Fibroblast of lung (primary cell): ENCODE data around the gene IL4I1. TPM values are rescaled to one million over a fixed set of nuclear protein-coding genes. Genes with fewer than 3 reads are reported as not detected.

Experiments
- DNase-seq, 2 donors: peaks; one replicate each; pipeline versions ENCODE4 v3.0.0 to v3.0.0-alpha.2; 2010; ENCODE audit warnings: low read depth in 2 of 2
- H2AFZ ChIP-seq: 2 replicates; pipeline ENCODE4 v1.5.1; 2012; ENCODE audit warnings: low read length, control low read depth, inconsistent platforms
- H3K27ac ChIP-seq: 2 replicates; pipeline ENCODE4 v1.5.1; 2011; ENCODE audit warnings: low read length, control low read depth; ENCODE audit not compliant: insufficient read depth
- H3K27me3 ChIP-seq: 2 replicates; pipeline ENCODE4 v1.5.1; 2011; ENCODE audit warnings: mild to moderate bottlenecking, low read length; ENCODE audit not compliant: control insufficient read depth, insufficient read depth
- H3K36me3 ChIP-seq: 2 replicates; pipeline ENCODE4 v1.5.1; 2011; ENCODE audit warnings: low read length; ENCODE audit not compliant: control insufficient read depth, insufficient read depth
- H3K4me1 ChIP-seq: 2 replicates; pipeline ENCODE4 v1.5.1; 2011; ENCODE audit warnings: low read length; ENCODE audit not compliant: control insufficient read depth, insufficient read depth; ENCODE audit errors: extremely low read depth
- H3K4me2 ChIP-seq: 2 replicates; pipeline ENCODE4 v1.5.1; 2011; ENCODE audit warnings: low read length, control low read depth; ENCODE audit not compliant: insufficient read depth; ENCODE audit errors: extremely low read depth
- H3K4me3 ChIP-seq, 4 experiments: fragments of 200-600 bp in 1 of 4; sonication (generic) in 1 of 4; replicated peaks in 1 of 4; 2 replicates each; pipeline ENCODE4 v1.5.1; 2011 to 2016; ENCODE audit warnings: low read length in 4 of 4, low read depth in 3 of 4, mild to moderate bottlenecking in 3 of 4, control low read depth in 2 of 4, inconsistent platforms in 1 of 4, mixed read lengths in 1 of 4; ENCODE audit not compliant: insufficient read depth in 1 of 4; ENCODE audit errors: control extremely low read depth in 1 of 4
- H3K79me2 ChIP-seq: 2 replicates; pipeline ENCODE4 v1.5.1; 2012; ENCODE audit warnings: mild to moderate bottlenecking, low read length, inconsistent platforms; ENCODE audit not compliant: control insufficient read depth, insufficient read depth
- H3K9ac ChIP-seq: 2 replicates; pipeline ENCODE4 v1.5.1; 2011; ENCODE audit warnings: mild to moderate bottlenecking, low read length, control low read depth; ENCODE audit not compliant: insufficient read depth
- H3K9me3 ChIP-seq: 2 replicates; pipeline ENCODE4 v1.5.1; 2012; ENCODE audit warnings: low read depth, low read length; ENCODE audit not compliant: control insufficient read depth, insufficient read depth
- H4K20me1 ChIP-seq: 2 replicates; pipeline ENCODE4 v1.5.1; 2011; ENCODE audit warnings: low read length; ENCODE audit not compliant: control insufficient read depth, insufficient read depth; ENCODE audit errors: extremely low read depth
- CTCF ChIP-seq, 2 donors: IDR thresholded peaks in 1 of 2; conservative IDR thresholded peaks in 1 of 2; 1 replicate in 1 of 2; 2 replicates in 1 of 2; pipeline ENCODE4 v1.5.1; 2011 to 2012; ENCODE audit warnings: low read length in 2 of 2, control low read depth in 1 of 2, inconsistent platforms in 1 of 2, low read depth in 1 of 2, mild to moderate bottlenecking in 1 of 2
- EZH2 ChIP-seq: IDR thresholded peaks from 2 replicates; pipeline ENCODE4 v1.5.1; 2012; ENCODE audit warnings: low read length, control low read depth, mild to moderate bottlenecking; ENCODE audit errors: missing control alignments
- polyA plus RNA-seq, 2 donors: library from polyadenylated mRNA; depleted of rRNA in 1 of 2; stranded (reverse) in 1 of 2; unstranded in 1 of 2; fragments of >200 nt; gene quantifications; 2 replicates each; pipeline ENCODE4 v1.2.1, GENCODE V29; 2011 to 2012; ENCODE audit warnings: missing spikeins in 1 of 2
- total RNA-seq: library from RNA; depleted of rRNA; stranded (reverse); fragments of >200 nt; gene quantifications from 2 replicates; pipeline ENCODE4 v1.2.1, GENCODE V29; 2014

IL4I1 gene
- total and polyA plus RNA-seq, 2 donors (not counting 1 experiment from before 2014, with no cell fraction given), result 0.09 to 1.2 TPM

- Histone ChIP-seq H4K20me1 (no peaks in the 10 kb centered on the region), H3K36me3 (peaks cover 25% of the 10 kb centered on the region), H3K27me3 (no peaks in the 10 kb centered on the region), H2AFZ (no peak overlapping the region), H3K9ac (no peak overlapping the region), H3K4me1 (no peaks in the 10 kb centered on the region), H3K79me2 (peaks cover 4% of the 10 kb centered on the region), H3K9me3 (no peaks in the 10 kb centered on the region), H3K4me3 (no peak overlapping the region), H3K4me2 (no peak overlapping the region), H3K27ac (no peak overlapping the region)
- no peak for DNase-seq
- TF ChIP-seq CTCF (conservative IDR thresholded peaks at IDR 0.05 in 1 of 2, IDR thresholded peaks at IDR 0.05 in 1 of 2; ENCODE audit: low read depth in 1 of 2, low read length in 2 of 2) (no peak), EZH2 (no peak)
These were observed 12.1 kb upstream of the IL4I1 start for GRCh38 chr19:49908480-49909420.

GRCh38 chr19:49907745-49908446 is 11.2 kb upstream of the IL4I1 start:
- Histone ChIP-seq H3K4me3 (no peak overlapping the region), H3K27me3 (no peaks in the 10 kb centered on the region), H2AFZ (no peak overlapping the region), H3K79me2 (peaks cover 2% of the 10 kb centered on the region), H4K20me1 (no peaks in the 10 kb centered on the region), H3K4me2 (no peak overlapping the region), H3K27ac (no peak overlapping the region), H3K4me1 (no peaks in the 10 kb centered on the region), H3K9me3 (no peaks in the 10 kb centered on the region), H3K36me3 (peaks cover 21% of the 10 kb centered on the region), H3K9ac (no peak overlapping the region)
- no peak for DNase-seq
- TF ChIP-seq EZH2, result no peak
- no peak for TF ChIP-seq CTCF (conservative IDR thresholded peaks at IDR 0.05 in 1 of 2, IDR thresholded peaks at IDR 0.05 in 1 of 2; ENCODE audit: low read depth in 1 of 2, low read length in 2 of 2)

- Histone ChIP-seq H3K36me3 (peaks cover 20% of the 10 kb centered on the region), H4K20me1 (no peaks in the 10 kb centered on the region), H3K27me3 (no peaks in the 10 kb centered on the region), H3K79me2 (peaks cover 2% of the 10 kb centered on the region), H3K9ac (no peak overlapping the region), H2AFZ (no peak overlapping the region), H3K4me2 (no peak overlapping the region), H3K4me1 (no peaks in the 10 kb centered on the region), H3K27ac (no peak overlapping the region), H3K9me3 (no peaks in the 10 kb centered on the region), H3K4me3 (no peak overlapping the region)
- TF ChIP-seq EZH2 (no peak), CTCF (conservative IDR thresholded peaks at IDR 0.05 in 1 of 2, IDR thresholded peaks at IDR 0.05 in 1 of 2; ENCODE audit: low read depth in 1 of 2, low read length in 2 of 2) (no peak)
- DNase-seq, result no peak
These were observed 10.3 kb upstream of the IL4I1 start for GRCh38 chr19:49906879-49907564.
